Heart left ventricle (tissue), 16 donors: Measurements from ENCODE around the gene KIF20A. TPM values are rescaled to one million over a fixed set of nuclear protein-coding genes. Genes with fewer than 3 reads are reported as not detected.
"Not testable (repeated sequence)": the region's sequence is repeated elsewhere in the genome, so short reads cannot be mapped to it uniquely, and the experiment has no call there.

Experiments
- ATAC-seq, 4 donors: fragments of 200-7000 bp; cut with Tn5 transposase; one replicate each; pipeline ENCODE4 v1.9.1; 2020 to 2022; ENCODE audit warnings: moderate library complexity in 4 of 4, mild to moderate bottlenecking in 3 of 4, moderate number of reproducible peaks in 1 of 4
- DNase-seq, 5 donors: peaks; one replicate each; pipeline ENCODE4 v3.0.0-alpha.2; 2020
- H3K27ac ChIP-seq, 12 donors: fragments of 200-600 bp; sonication (generic) in 4 of 12; one replicate each; pipeline versions ENCODE4 v1.5.0 to v1.8.0; 2016 to 2022; ENCODE audit warnings: mild to moderate bottlenecking in 2 of 12
- H3K27me3 ChIP-seq, 9 donors: fragments of 200-600 bp; sonication (generic) in 2 of 9; one replicate each; pipeline versions ENCODE4 v1.5.1 to v1.8.0; 2016 to 2022; ENCODE audit warnings: mild to moderate bottlenecking in 3 of 9
- H3K36me3 ChIP-seq, 9 donors: fragments of 200-600 bp; sonication (generic) in 2 of 9; one replicate each; pipeline versions ENCODE4 v1.5.0 to v1.8.0; 2018 to 2022; ENCODE audit warnings: mild to moderate bottlenecking in 2 of 9
- H3K4me1 ChIP-seq, 12 donors: fragments of 200-600 bp; sonication (generic) in 4 of 12; one replicate each; pipeline versions ENCODE4 v1.5.0 to v1.8.0; 2016 to 2022; ENCODE audit warnings: mild to moderate bottlenecking in 3 of 12
- H3K4me3 ChIP-seq, 12 donors: fragments of 200-600 bp; sonication (generic) in 4 of 12; one replicate each; pipeline versions ENCODE4 v1.5.0 to v1.8.0; 2017 to 2022; ENCODE audit warnings: mild to moderate bottlenecking in 9 of 12, moderate library complexity in 4 of 12
- H3K9me3 ChIP-seq, 12 donors: fragments of 200-600 bp; sonication (generic) in 4 of 12; one replicate each; pipeline versions ENCODE4 v1.5.0 to v1.8.0; 2016 to 2022; ENCODE audit warnings: mild to moderate bottlenecking in 1 of 12
- POLR2A ChIP-seq, 2 donors: fragments of 450-650 bp; IDR thresholded peaks; one replicate each; pipeline ENCODE4 v1.6.1; 2017; ENCODE audit warnings: antibody characterized with exemption in 2 of 2, mild to moderate bottlenecking in 2 of 2, moderate library complexity in 2 of 2
- WGBS, 4 donors: extraction: QIAGEN DNeasy Blood & Tissue Kit in 2 of 4; methylation state at CpG; one replicate each; pipeline versions ENCODE4 v1.1.5 to v1.1.7; 2013 to 2018; 5-methylcytosine and 5-hydroxymethylcytosine counted together
- intact Hi-C, 10 donors: fragments of 100-400 bp; cut with DNase I; formaldehyde crosslinking; loops; one replicate each; pipeline versions ENCODE4 v1.11.1 to v1.14.2; 2022
- polyA plus RNA-seq, 2 donors: library from polyadenylated mRNA; stranded (reverse); fragments of 200-250 nt; gene quantifications; one replicate each; pipeline ENCODE4 v1.2.3, GENCODE V29; 2013
- total RNA-seq, 9 donors: library from RNA; depleted of rRNA in 2 of 9; stranded (reverse); fragments of >200 nt in 2 of 9; fragmentation: NEBNext Ultra II Directional in 3 of 9; extraction: Animal tissue kit (Norgen Biotek cat#: 25700) in 3 of 9; gene quantifications; one replicate each; pipeline versions ENCODE4 v1.1.0 to v1.2.4, GENCODE V29; 2016 to 2023
- TF ChIP-seq, protein P1 (sequence below), 12 donors: fragments of 200-600 bp; sonication (generic) in 4 of 12; IDR thresholded peaks; one replicate each; pipeline versions ENCODE4 v1.5.0 to v1.8.0; 2018 to 2022; ENCODE audit warnings: antibody characterized with exemption in 12 of 12, mild to moderate bottlenecking in 5 of 12
- donor health status: ischemic (EF 13 %, LVEDD 7.1; RV severe dilation, severe dysfunction).
- donor health status: healthy with polysubstance abuse.
- donor health status: DM: no; HTN: yes; CAD: no.
- donor health status: DM: no; HTN: no; CAD: no.
- donor health status: ischemic (EF 25% LVEDD 6.9; RV normal size, moderate dysfunction).
- donor health status: ischemic (EF 25% LVEDD 5.7; RV mildly dilated, moderate dysfunction).
- donor health status: healthy.
- donor health status: DM: yes; HTN: yes; CAD: no.
- donor health status: ischemic (EF 35%, LVEDD 5.7; RV mildly dilated, moderate dysfunction).
- donor health status: nonischemic (EF 11% LVEDD 7.7; RV severe dilation, severe dysfunction).
- donor health status: DM: yes; HTN: yes; CAD: no.
- donor health status: PGD.
- donor health status: ischemic (EF 29% LVEDD 5.4; RV normal size, mild dysfunction).
- donor health status: nonischemic (EF 23%, LVEDD 6.1; RV moderate dilation, normal function).

Gene KIF20A
- total and polyA plus RNA-seq, 11 donors = 0.12 to 12.2 (median 0.77) TPM; not detected in 2

DNA sequence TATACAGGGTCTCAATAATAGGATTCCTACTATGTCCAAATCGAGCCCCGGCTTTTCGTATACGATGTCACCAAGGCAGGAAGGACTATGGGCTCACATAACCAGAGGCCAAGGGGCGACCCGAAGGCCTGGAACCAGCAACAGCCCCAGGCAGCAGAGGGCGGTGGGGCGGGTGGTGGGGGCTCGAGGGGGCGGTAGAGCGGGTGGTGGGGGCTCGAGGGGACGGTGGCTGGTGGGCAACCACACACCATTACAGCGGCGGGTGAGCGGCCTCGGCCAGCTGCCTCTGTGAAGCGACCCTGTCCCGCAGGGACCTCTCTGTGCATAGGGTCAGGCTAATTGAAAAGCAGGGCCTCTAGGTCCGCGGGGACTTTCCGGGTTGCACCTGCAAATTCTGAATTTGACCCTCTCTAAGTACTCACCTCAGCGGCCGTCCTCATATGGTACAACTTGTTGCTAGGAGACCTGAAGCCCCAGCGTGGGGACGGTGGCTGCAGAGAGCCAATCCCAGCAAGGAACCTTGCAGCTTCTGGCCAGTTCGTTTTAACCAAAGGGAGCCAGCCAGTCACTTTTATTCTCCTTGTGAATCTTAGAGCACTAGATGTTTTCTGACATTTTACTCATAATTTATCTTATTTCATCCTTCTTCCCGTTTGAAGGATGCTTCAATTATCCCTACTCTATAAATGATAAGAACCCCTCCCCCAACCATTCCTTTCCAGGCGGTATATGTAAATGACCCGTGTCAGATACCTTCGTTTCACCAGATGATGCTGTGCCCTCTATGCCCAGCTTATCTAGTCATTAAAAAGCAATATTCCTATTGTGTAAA, 39.7 kb upstream of the KIF20A start, which contains the start of gene NME5:
TSS of gene NME5 (minus strand) at position 480 of the 832 bp plus-strand sequence. CDS start 648 bp downstream, outside the sequence.
- peak within 1 kb of the TSS in 1 of 12 donors; percentile 16 for H3K27ac ChIP-seq
- ATAC-seq (peak; percentile 71 to 96 (median 94)), DNase-seq (peak; percentile 55 to 80 (median 76))
- H3K36me3 ChIP-seq = no peaks in the 10 kb centered on the region
- peaks cover 0 to 22% (median 0%) of the 10 kb centered on the region in 9 donors for H3K27me3 ChIP-seq
- intact Hi-C loops = loop anchor here in 8 of 10 donors (5.0 to 10.0 kb wide), 5 partner anchors 102 to 514 kb away; partner anchors contain the start of gene FAM13B (in 1 of the 8)
- peak within 1 kb of the TSS in 11 of 12 donors; percentile 24 to 83 (median 66) for H3K4me3 ChIP-seq
- H3K9me3 ChIP-seq = no peaks in the 10 kb centered on the region
- TF ChIP-seq POLR2A (IDR thresholded peaks at IDR 0.05) = no peak
- TF ChIP-seq, protein P1, sequence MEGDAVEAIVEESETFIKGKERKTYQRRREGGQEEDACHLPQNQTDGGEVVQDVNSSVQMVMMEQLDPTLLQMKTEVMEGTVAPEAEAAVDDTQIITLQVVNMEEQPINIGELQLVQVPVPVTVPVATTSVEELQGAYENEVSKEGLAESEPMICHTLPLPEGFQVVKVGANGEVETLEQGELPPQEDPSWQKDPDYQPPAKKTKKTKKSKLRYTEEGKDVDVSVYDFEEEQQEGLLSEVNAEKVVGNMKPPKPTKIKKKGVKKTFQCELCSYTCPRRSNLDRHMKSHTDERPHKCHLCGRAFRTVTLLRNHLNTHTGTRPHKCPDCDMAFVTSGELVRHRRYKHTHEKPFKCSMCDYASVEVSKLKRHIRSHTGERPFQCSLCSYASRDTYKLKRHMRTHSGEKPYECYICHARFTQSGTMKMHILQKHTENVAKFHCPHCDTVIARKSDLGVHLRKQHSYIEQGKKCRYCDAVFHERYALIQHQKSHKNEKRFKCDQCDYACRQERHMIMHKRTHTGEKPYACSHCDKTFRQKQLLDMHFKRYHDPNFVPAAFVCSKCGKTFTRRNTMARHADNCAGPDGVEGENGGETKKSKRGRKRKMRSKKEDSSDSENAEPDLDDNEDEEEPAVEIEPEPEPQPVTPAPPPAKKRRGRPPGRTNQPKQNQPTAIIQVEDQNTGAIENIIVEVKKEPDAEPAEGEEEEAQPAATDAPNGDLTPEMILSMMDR (IDR thresholded peaks at IDR 0.05) = no peak
- H3K4me1 ChIP-seq = peaks cover 0 to 7% (median 0%) of the 10 kb centered on the region in 12 donors
- 4 to 8% (median 7%) methylated on average over 24 to 31 of the region's 31 CpGs for WGBS, 4 donors

DNA sequence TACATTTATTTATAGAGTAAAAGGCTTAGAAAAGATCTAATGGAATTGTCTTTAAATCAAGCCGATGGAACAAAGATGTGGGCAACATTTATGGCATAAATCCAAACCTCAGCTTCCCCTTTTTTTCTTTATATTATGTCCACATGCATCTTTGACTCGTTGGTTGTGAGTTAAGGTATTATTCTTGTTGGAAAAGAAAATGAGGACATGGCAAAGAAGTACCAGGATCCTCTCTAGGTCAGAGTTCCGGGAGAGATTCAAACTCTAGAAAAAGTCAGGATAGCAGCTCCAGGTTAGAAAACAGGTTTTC, 39.2 kb upstream of the KIF20A start:
- DNase-seq (no peak), ATAC-seq (no peak)
- H3K27ac ChIP-seq = no peak overlapping the region
- H3K27me3 ChIP-seq = peaks cover 0 to 22% (median 0%) of the 10 kb centered on the region in 9 donors
- H3K4me1 ChIP-seq = peaks cover 0 to 7% (median 0%) of the 10 kb centered on the region in 12 donors
- H3K36me3 ChIP-seq = no peaks in the 10 kb centered on the region
- H3K9me3 ChIP-seq = no peaks in the 10 kb centered on the region
- 59 to 72% (median 65%) methylated on average over 3 of the region's 3 CpGs for WGBS, 4 donors
- intact Hi-C loops = loop anchor here in 8 of 10 donors (5.0 to 10.0 kb wide), 5 partner anchors 102 to 515 kb away; partner anchors contain the start of gene FAM13B (in 1 of the 8)
- TF ChIP-seq, protein P1 (IDR thresholded peaks at IDR 0.05) = no peak
- no peak for TF ChIP-seq POLR2A (IDR thresholded peaks at IDR 0.05)
- peak overlapping the region in 10 of 12 donors; percentile 24 to 83 (median 66) for H3K4me3 ChIP-seq

- Histone ChIP-seq H3K9me3 (no peaks in the 10 kb centered on the region), H3K36me3 (no peaks in the 10 kb centered on the region), H3K4me1 (peaks cover 0 to 7% (median 0%) of the 10 kb centered on the region in 12 donors), H3K4me3 (no peak overlapping the region), H3K27me3 (peaks cover 0 to 22% (median 0%) of the 10 kb centered on the region in 9 donors), H3K27ac (no peak overlapping the region)
- TF ChIP-seq, protein P1 (IDR thresholded peaks at IDR 0.05) = no peak
- TF ChIP-seq POLR2A (IDR thresholded peaks at IDR 0.05) = no peak
- ATAC-seq (no peak), DNase-seq (no peak)
- intact Hi-C loops = no loop called here
- 41 to 52% (median 49%) methylated on average over 4 of the region's 4 CpGs for WGBS, 4 donors
Observed at GRCh38 chr5:138140268-138140667, 38.6 kb upstream of the KIF20A start.

DNA sequence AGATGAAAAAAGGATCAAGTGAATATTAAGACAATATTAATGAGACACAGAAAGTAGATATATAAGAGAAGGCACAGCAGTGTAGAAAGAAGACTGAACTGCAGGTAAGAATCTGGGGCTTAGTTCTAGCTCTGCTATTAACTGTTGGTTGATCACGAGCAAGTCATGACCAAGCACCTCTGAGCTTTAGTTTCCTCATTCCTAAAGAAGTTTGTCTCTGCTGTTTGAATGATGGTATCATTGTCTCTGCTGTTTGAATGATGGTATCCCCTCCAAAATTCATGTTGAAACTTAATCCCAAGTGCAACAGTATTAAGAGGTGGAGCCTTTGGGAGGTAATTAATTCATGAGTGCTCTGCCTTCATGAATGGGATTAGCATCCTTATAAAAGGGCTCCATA, 37.2 kb upstream of the KIF20A start:
- no peak for DNase-seq
- no peaks in the 10 kb centered on the region for H3K36me3 ChIP-seq
- no peak for ATAC-seq
- H3K27me3 ChIP-seq = peaks cover 0 to 22% (median 0%) of the 10 kb centered on the region in 9 donors
- intact Hi-C loops = no loop called here
- no peaks in the 10 kb centered on the region for H3K9me3 ChIP-seq
- H3K4me3 ChIP-seq = no peak overlapping the region
- no peak overlapping the region for H3K27ac ChIP-seq
- peaks cover 0 to 7% (median 0%) of the 10 kb centered on the region in 12 donors for H3K4me1 ChIP-seq
- TF ChIP-seq, protein P1 (IDR thresholded peaks at IDR 0.05) = no peak
- TF ChIP-seq POLR2A (IDR thresholded peaks at IDR 0.05) = no peak
- 64 to 74% (median 69%) methylated on average over 1 of the region's 1 CpG for WGBS, 4 donors

GRCh38 chr5:138143578-138143977, 35.3 kb upstream of the KIF20A start:
- H3K27ac ChIP-seq, H3K36me3 ChIP-seq, intact Hi-C loops, H3K4me3 ChIP-seq, H3K9me3 ChIP-seq, ATAC-seq, H3K4me1 ChIP-seq, DNase-seq: not testable (repeated sequence)
- 86 to 92% (median 91%) methylated on average over 6 of the region's 6 CpGs for WGBS, 4 donors
- H3K27me3 ChIP-seq = peaks cover 0 to 22% (median 0%) of the 10 kb centered on the region in 9 donors
